Adipose tissue (tissue), 3 donors: Measurements from ENCODE around the gene CSPG4. TPM values are rescaled to one million over a fixed set of nuclear protein-coding genes. Genes with fewer than 3 reads are reported as not detected.
"Not testable (repeated sequence)": the region's sequence is repeated elsewhere in the genome, so short reads cannot be mapped to it uniquely, and the experiment has no call there.

Source experiments
- H3K27ac ChIP-seq: one replicate; pipeline ENCODE4 v1.5.1; 2013; ENCODE audit warnings: low read depth, low read length
- WGBS, 3 donors: extraction: QIAGEN DNeasy Blood & Tissue Kit; methylation state at CpG; one replicate each; pipeline ENCODE4 v1.1.7; 2013; 5-methylcytosine and 5-hydroxymethylcytosine counted together
- polyA plus RNA-seq, 3 donors: library from polyadenylated mRNA; stranded (reverse); fragments of 200-250 nt; gene quantifications; one replicate each; pipeline ENCODE4 v1.2.3, GENCODE V29; 2013
- donor health status: healthy with polysubstance abuse.
- donor health status: Bipolar disorder and iron deficiency.
- donor health status: healthy.

Gene CSPG4
- polyA plus RNA-seq: 10 to 100 TPM in 2 of 3 donors, 1 to 10 TPM in 1; 7.4 to 82.9 (median 25.3) TPM

DNA sequence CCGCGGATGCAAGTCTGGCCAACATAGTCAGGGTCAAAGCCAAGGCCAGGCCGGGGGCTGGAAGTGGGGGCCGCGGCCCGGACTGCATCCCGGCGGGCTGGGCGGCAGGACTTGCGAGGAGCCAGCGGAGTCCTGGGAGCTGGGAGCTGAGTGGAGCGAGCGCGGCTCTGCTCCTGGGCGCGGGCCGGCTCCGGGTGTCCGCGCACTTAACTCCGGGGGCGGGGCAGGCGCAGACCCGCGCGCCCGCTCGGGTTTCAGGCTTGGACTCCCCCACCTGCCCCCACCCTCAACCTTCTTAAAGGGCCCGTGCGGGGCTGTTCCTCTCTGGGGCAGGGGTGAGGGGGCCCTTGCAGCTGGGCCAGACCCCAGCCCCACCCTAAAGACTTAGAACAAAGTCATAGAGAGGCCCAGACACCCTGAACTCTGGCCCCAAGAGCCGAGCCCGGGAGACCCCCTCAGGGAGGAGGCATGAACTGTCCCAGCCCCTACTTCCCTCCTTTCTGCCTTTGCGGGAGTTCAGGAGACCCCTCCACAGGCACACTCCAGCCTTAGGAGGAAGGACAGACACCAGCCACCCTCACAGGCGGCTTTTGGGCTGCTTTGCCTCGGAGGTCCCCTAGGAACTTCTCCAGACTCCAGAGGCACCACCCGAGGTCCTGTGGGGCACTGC is at the start of gene CSPG4:
Gene CSPG4, minus strand, starts transcription at position 181 of the 670 bp plus-strand sequence. Its CDS starts 93 bp downstream, at position 88.
- WGBS, 3 donors: 6 to 8% (median 7%) methylated on average over 33 to 36 of the region's 36 CpGs
- no peak within 1 kb of the TSS for H3K27ac ChIP-seq

DNA sequence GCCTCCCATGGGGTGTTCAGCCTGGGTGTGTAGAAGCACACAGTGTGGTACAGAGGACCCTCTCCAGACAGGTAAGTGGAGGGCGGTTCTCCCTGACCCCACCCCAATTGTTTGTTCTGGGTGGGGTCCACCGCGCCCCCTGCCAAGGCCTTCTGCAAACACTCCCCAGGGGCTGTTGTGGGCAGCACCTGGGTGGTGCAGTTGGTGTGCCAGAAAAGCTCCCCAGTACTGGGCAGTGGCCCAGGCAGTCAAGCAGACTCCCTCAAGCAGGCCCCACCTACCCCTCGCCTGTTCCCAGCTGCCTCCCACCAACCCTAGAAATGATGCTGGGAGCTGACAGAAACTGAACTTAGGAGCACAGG is 49.7 kb upstream of the CSPG4 start:
- 84 to 90% (median 85%) methylated on average over 3 to 4 of the region's 4 CpGs for WGBS, 3 donors
- H3K27ac ChIP-seq: not testable (repeated sequence)

- WGBS, 3 donors: 93 to 95% (median 95%) methylated on average over 10 of the region's 10 CpGs
Observed at GRCh38 chr15:75761446-75762356, 49.1 kb upstream of the CSPG4 start.

DNA sequence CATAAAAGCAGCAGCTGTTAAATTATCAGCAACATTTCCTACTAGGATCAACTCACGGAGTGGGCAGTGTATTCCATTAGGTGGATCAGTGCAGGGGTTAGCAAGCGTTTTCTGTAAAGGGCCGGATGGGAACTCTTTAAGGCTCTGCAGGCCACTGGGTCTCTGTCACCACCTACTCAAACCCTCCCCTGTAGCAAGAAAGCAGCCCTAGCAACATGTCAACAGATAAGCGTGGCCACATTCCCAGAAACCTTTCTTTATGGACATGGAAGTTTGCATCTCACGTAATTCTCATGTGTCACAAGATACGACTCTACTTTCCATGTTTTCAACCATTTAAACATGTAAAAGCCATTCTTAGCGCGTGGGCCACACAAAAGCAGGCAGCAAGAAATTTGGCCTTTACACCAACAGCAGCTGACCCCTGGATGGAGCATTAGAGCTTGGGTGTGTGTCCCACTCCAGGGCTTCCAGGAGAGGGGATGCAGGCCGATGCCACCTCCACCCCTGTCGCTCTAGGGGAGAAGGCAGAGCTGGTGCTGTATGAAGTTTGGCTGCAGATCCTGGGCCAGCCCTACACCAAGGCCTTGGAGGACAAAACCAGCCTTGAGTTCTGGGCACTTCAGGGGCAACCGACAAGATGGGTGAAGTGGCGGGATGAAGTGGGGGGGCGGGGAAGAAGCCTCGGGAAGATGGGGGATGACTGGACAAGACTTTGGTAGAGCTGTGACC is 48.2 kb upstream of the CSPG4 start:
- 90 to 92% (median 92%) methylated on average over 14 of the region's 14 CpGs for WGBS, 3 donors
- H3K27ac ChIP-seq: no peak overlapping the region

More at GRCh38 chr15:75761446-75762356, 49.1 kb upstream of the CSPG4 start:
- H3K27ac ChIP-seq: no peak overlapping the region

- H3K27ac ChIP-seq: not testable (repeated sequence)
- 95 to 98% (median 96%) methylated on average over 4 to 5 of the region's 7 CpGs for WGBS, 3 donors
Observed at GRCh38 chr15:75760131-75760520, 47.5 kb upstream of the CSPG4 start.

DNA sequence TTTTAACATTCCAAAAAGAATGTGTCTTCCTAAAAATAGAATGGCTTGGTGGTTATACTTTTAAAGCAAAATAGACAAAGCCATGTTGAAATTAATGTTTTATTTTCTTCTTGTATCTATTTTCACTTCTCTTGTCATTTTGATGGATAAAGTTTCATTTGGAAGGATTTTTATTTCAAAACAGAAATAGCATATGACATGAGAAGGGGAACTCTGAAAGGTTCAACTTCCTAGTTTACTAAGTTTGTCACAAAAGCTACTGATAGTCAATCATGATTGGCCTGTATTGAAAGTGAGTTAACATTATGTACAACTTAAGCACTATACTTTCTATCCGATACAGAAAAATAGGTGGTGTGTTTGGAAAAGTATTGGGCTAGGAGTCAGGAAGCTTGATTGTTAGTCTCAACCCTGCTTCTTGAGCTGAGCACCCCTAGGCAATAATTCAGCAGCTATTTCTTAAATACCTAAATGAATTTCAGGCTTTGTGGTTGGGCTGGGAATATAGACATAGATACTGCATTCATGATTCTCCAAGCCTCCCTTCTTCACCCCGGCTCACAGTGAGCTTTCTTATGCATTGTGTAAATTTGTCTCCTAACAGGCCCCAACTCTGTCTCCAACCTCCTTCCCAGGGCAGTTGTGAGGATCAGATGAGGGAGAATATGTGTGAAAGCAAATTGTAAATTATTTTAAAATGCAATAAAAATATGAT is 46.9 kb upstream of the CSPG4 start:
- no peak overlapping the region for H3K27ac ChIP-seq
- 85 to 97% (median 86%) methylated on average over 2 of the region's 2 CpGs for WGBS, 3 donors

DNA sequence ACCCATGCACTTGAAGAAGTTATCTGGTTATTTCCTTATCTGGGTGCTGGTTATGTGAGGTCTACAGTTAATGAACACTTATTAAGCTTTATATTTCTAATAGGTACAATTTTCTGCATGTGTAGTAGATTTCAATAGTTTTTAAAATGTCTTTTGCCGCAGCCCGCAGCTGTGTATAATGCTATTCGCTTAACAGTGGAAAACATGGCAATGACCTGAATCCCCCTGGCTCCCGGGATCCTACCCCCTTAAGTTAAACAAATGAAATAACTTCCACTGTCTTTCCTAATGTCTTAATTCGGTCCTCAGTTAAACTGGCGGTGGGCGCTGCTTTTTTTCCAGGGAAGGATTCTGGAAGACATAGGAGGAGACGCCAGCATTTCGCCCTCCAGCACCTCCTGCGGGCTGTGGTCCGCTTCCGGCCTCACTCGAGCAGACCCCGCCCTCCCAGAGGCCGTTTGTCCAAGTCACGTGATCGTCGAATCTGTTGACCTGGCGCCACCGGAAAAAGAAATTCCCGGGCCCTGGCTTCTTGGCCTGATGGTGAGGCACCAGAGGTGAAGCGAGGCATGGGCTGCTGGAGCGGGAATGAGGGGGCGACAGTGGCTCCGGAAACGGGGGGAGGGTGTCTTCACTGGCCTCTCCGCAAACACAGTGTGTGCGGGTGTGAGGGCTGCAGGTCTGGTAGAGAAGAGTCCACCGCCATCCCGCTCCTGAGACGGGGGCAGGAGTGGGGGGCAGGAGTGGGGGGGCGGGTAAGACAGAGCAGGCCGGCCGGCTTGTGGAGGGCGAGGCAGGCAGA is 45.6 kb upstream of the CSPG4 start:
- no peak overlapping the region for H3K27ac ChIP-seq
- 2 to 4% (median 3%) methylated on average over 35 of the region's 35 CpGs for WGBS, 3 donors

GRCh38 chr15:75754871-75755270 is 42.2 kb upstream of the CSPG4 start:
- 76 to 88% (median 81%) methylated on average over 5 of the region's 5 CpGs for WGBS, 3 donors
- not testable (repeated sequence) for H3K27ac ChIP-seq

DNA sequence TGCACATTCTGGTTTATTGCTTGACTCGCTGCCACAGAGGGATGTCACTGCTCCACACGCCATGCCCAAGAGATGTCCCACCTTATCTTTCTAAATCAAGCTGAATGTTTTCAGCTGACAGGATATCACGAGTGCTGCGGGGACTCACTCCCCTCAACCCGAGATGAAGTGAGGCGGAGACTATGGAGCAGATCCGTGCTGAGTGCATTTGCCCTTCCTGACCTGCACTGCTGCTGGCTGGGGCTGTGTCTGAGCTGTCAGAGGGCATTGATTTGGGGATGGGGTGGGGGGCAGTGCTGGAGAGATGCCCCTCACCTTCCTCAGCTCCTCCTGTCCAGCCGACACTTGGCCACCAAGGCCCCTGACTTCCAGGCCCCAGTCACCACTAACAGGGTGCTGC is 40.5 kb upstream of the CSPG4 start:
- H3K27ac ChIP-seq: no peak overlapping the region
- 74 to 83% (median 83%) methylated on average over 8 of the region's 8 CpGs for WGBS, 3 donors

GRCh38 chr15:75751891-75752290 is 39.2 kb upstream of the CSPG4 start:
- 63 to 79% (median 67%) methylated on average over 4 of the region's 4 CpGs for WGBS, 3 donors
- no peak overlapping the region for H3K27ac ChIP-seq

- 59 to 63% (median 61%) methylated on average over 2 of the region's 2 CpGs for WGBS, 3 donors
- no peak overlapping the region for H3K27ac ChIP-seq
Observed at GRCh38 chr15:75751116-75751875, 38.6 kb upstream of the CSPG4 start.

- WGBS, 3 donors: 89 to 92% (median 89%) methylated on average over 10 of the region's 10 CpGs
- H3K27ac ChIP-seq: no peak overlapping the region
Observed at GRCh38 chr15:75750261-75751050, 37.8 kb upstream of the CSPG4 start.

DNA sequence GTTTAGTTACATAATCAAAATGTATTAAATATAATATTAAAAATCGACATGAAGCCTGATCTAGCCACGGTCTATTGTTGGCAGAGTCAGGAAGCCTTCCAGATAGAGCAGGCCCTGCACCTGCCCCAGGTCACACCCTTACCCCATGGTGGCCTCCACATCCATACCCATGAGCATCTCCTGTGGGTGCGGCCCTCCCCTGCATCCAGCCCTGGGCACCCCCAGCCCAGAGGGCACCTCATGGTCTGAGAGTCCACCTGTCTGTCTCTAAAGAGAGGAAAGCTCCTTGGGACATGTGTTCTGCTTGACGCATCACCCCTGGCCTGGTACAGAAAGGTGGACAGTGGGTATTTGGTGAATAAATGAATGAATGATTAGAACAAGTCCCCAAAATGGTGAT is 37.2 kb upstream of the CSPG4 start:
- H3K27ac ChIP-seq: no peak overlapping the region
- WGBS, 3 donors: 87 to 94% (median 92%) methylated on average over 4 of the region's 4 CpGs

- H3K27ac ChIP-seq: not testable (repeated sequence)
- 70 to 83% (median 71%) methylated on average over 6 to 7 of the region's 10 CpGs for WGBS, 3 donors
Observed at GRCh38 chr15:75748882-75749281, 36.2 kb upstream of the CSPG4 start.

DNA sequence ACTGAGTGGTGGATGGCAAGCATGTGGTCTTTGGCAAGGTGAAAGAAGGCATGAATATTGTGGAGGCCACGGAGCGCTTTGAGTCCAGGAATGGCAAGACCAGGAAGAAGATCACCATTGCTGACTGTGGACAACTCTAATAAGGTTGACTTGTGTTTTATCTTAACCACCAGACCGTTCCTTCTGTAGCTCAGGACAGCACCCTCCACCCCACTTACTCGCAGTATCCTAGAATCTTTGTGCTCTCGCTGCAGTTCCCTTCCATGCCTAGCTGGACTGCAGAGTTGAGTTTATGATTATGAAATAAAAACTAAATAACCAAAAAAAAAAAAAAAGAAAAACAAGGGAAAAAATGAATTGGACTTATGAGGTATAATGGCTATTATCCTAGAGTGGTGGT is 34.5 kb upstream of the CSPG4 start:
- not testable (repeated sequence) for H3K27ac ChIP-seq
- 91 to 96% (median 95%) methylated on average over 5 of the region's 5 CpGs for WGBS, 3 donors

GRCh38 chr15:75745305-75745704 is 32.7 kb upstream of the CSPG4 start:
- 65 to 75% (median 69%) methylated on average over 1 of the region's 1 CpG for WGBS, 3 donors
- H3K27ac ChIP-seq: no peak overlapping the region
